T-helper 1 cell treated with Interleukin-12 subunit alpha and Interleukin-12 subunit beta and Interleukin-4 antibody, amounts not matched to agents 30 ng/mL and 1 ng/mL, for 36 hours (primary cell): Measurements from ENCODE around the gene SESN1. TPM values are rescaled to one million over a fixed set of nuclear protein-coding genes. Genes with fewer than 3 reads are reported as not detected.

ENCODE experiments used
- intact Hi-C: fragments of 100-400 bp; cut with micrococcal nuclease; formaldehyde crosslinking; loops from one replicate; pipeline ENCODE4 v1.15.1; 2024
- total RNA-seq: library from RNA; stranded (reverse); gene quantifications from 2 replicates; pipeline ENCODE4 v1.2.3, GENCODE V29; 2022

SESN1 gene
- total RNA-seq, 1 donor from 2014 or later, result 19.0 TPM

- intact Hi-C loops, result no loop called here
Observed at GRCh38 chr6:109034526-109034925, 60.1 kb downstream of the SESN1 start.

GRCh38 chr6:109033655-109034054 lies 61.0 kb downstream of the SESN1 start:
- intact Hi-C loops, result no loop called here

- intact Hi-C loops, result no loop called here
Observed at GRCh38 chr6:109031416-109031815, 63.2 kb downstream of the SESN1 start.

GRCh38 chr6:109029313-109029712 lies 65.3 kb downstream of the SESN1 start:
- intact Hi-C loops, result no loop called here

- intact Hi-C loops, result no loop called here
Observed at GRCh38 chr6:109028439-109028838, 66.2 kb downstream of the SESN1 start.

- intact Hi-C loops, result no loop called here
Observed at GRCh38 chr6:109027964-109028363, 66.7 kb downstream of the SESN1 start.

- intact Hi-C loops, result no loop called here
Observed at GRCh38 chr6:109025639-109026038, 69.0 kb downstream of the SESN1 start.

- intact Hi-C loops, result no loop called here
Observed at GRCh38 chr6:109024784-109025183, 69.9 kb downstream of the SESN1 start.

- intact Hi-C loops, result no loop called here
Observed at GRCh38 chr6:109024368-109024767, 70.3 kb downstream of the SESN1 start.

- intact Hi-C loops, result no loop called here
Observed at GRCh38 chr6:109023356-109023925, 71.2 kb downstream of the SESN1 start.

GRCh38 chr6:109021870-109022269 lies 72.8 kb downstream of the SESN1 start:
- intact Hi-C loops, result no loop called here

- intact Hi-C loops, result no loop called here
Observed at GRCh38 chr6:109019911-109020310, 74.7 kb downstream of the SESN1 start.

GRCh38 chr6:109015176-109015575 lies 79.5 kb downstream of the SESN1 start:
- intact Hi-C loops, result loop anchor here (2.0 kb wide), 1 partner anchor 14 kb away; no protein-coding TSS in a partner anchor

- intact Hi-C loops, result loop anchor here (2.0 to 5.0 kb wide), 2 partner anchors 14 to 1557 kb away; partner anchors contain the start of gene PDSS2
Observed at GRCh38 chr6:109014606-109015005, 80.0 kb downstream of the SESN1 start.

GRCh38 chr6:109013656-109014305 lies 80.9 kb downstream of the SESN1 start:
- intact Hi-C loops, result loop anchor here (2.0 to 5.0 kb wide), 2 partner anchors 13 to 1556 kb away; partner anchors contain the start of gene PDSS2

GRCh38 chr6:109010705-109011102 lies 83.9 kb downstream of the SESN1 start:
- intact Hi-C loops, result loop anchor here (1.0 to 5.0 kb wide), 4 partner anchors 84 to 1553 kb away; partner anchors contain the start of genes ARMC2, OSTM1, PDSS2 and SESN1

GRCh38 chr6:109009962-109010704 lies 84.5 kb downstream of the SESN1 start:
- intact Hi-C loops, result loop anchor here (1.0 to 10.0 kb wide), 20 partner anchors 49 to 1553 kb away; partner anchors contain the start of genes AK9, ARMC2, CDC40 and FIG4

- intact Hi-C loops, result loop anchor here (1.0 to 10.0 kb wide), 16 partner anchors 49 to 1187 kb away; partner anchors contain the start of genes AK9, CDC40, FIG4 and PPIL6
Observed at GRCh38 chr6:109009236-109009961, 85.2 kb downstream of the SESN1 start.

- intact Hi-C loops, result loop anchor here (1.0 to 10.0 kb wide), 19 partner anchors 50 to 1186 kb away; partner anchors contain the start of genes AK9, CDC40, FIG4 and PPIL6
Observed at GRCh38 chr6:109008537-109009235, 86.0 kb downstream of the SESN1 start.

GRCh38 chr6:109008054-109008453 lies 86.6 kb downstream of the SESN1 start:
- intact Hi-C loops, result loop anchor here (1.0 to 10.0 kb wide), 12 partner anchors 51 to 1186 kb away; partner anchors contain the start of genes AK9, CDC40, FIG4 and PPIL6
